ENCODE results near the gene SLC9A9.

The SLC9A9 gene

DNA sequence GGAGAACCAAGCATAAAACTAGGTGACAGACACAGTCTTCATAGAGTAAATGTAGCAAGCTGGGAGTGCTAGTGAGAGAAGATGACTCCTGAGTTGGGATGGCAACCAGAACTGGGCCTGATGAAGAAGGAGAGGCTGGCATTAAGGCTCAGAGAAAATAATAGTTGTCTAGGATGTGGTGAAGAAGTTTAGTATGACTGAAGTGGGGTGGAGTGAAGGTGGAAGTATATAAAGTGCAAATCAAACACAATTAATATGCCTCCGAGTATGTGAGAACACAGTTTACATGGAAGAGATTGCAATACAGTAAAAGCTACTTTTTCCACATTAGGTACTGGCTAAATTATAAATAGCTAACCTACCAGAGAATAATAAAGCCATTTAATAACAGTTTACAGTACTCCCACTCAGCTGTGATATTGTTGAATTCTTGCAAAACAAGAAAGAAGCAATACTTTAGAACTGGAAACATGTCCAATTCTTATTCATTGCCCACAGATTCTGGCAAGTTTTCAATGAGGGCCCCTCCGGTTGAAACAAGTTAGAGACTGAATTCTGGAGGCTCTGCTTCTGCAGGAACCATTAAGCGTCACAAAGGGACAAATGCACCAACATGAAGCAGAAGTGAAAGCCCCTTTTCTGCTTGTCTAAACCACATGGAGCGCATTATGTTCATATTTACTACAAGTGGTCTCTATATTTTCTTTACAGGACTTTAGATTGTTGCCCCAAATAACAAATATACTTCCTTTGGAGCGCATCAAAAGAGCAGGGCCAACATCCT is 243.7 kb downstream of the SLC9A9 start:
- no peaks in the 10 kb centered on the region for H3K27me3 Mint-ChIP-seq
- ATAC-seq (no peak), DNase-seq (no peak)
- no peak overlapping the region for H3K27ac Mint-ChIP-seq
- no peak overlapping the region for H3K4me3 Mint-ChIP-seq
- H3K4me1 Mint-ChIP-seq = no peaks in the 10 kb centered on the region
- H3K9me3 Mint-ChIP-seq = no peaks in the 10 kb centered on the region

DNA sequence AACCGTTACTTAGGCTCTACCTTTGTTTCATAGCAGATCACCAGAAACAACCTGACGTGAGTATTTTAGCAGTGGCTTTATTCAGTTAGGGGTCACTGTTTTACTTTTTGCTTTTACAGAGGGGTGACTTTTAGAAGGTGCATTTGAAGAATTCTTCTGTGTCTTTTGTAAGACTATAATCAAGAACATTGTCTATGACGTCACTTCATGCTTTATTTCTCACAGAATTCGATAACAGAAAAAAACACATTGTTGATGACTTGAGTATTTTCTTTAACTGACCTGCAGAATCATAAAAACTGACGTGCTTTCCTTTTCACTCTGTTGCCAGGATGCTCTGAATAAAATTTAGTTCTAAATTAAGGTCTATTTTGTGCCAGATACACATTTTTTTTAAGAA is 244.5 kb downstream of the SLC9A9 start:
- H3K4me3 Mint-ChIP-seq = no peak overlapping the region
- DNase-seq (no peak), ATAC-seq (no peak)
- H3K9me3 Mint-ChIP-seq = no peaks in the 10 kb centered on the region
- H3K4me1 Mint-ChIP-seq = no peaks in the 10 kb centered on the region
- H3K27ac Mint-ChIP-seq = no peak overlapping the region
- H3K27me3 Mint-ChIP-seq = no peaks in the 10 kb centered on the region

DNA sequence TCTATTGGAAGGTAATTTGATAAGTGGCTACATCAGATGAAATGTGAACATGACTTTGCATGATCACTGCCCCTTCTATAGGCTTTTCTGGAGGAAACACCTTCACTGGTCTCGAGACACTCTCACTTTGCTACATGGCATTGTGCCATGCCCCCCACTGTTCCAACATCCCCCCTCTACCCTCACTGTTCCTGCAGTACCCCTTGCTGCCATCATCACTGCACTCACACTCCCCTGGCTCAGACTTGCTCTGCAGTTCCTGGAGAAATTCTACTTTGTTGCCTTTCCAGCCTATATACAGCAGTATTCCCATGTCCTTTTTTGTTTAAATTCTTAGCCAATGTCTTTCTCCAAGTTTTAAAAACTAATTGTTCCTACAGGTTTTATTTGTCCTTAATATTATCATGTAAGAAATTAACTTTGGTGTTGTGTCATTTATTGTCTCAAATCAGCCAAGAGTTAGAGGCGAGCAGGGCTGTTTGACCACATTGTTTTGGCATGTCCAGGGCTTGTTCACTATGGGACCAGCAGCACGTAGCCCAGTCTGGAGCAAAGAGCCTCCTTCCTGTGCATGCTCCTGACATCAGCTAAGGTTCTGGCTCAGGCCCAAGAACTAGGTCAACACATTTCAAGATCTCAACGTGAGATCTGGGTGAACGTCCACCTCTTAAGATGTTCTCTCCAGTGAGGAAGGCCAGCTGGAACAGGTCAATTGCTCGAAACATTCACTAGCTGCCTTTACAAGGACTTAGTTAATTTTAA is 246.4 kb downstream of the SLC9A9 start:
- peak overlapping the region in 1 of 2 donors; percentile 83 for H3K27ac Mint-ChIP-seq
- no peaks in the 10 kb centered on the region for H3K9me3 Mint-ChIP-seq
- no peak for ATAC-seq
- no peak overlapping the region for H3K4me3 Mint-ChIP-seq
- H3K4me1 Mint-ChIP-seq = no peaks in the 10 kb centered on the region
- DNase-seq = no peak
- no peaks in the 10 kb centered on the region for H3K27me3 Mint-ChIP-seq

DNA sequence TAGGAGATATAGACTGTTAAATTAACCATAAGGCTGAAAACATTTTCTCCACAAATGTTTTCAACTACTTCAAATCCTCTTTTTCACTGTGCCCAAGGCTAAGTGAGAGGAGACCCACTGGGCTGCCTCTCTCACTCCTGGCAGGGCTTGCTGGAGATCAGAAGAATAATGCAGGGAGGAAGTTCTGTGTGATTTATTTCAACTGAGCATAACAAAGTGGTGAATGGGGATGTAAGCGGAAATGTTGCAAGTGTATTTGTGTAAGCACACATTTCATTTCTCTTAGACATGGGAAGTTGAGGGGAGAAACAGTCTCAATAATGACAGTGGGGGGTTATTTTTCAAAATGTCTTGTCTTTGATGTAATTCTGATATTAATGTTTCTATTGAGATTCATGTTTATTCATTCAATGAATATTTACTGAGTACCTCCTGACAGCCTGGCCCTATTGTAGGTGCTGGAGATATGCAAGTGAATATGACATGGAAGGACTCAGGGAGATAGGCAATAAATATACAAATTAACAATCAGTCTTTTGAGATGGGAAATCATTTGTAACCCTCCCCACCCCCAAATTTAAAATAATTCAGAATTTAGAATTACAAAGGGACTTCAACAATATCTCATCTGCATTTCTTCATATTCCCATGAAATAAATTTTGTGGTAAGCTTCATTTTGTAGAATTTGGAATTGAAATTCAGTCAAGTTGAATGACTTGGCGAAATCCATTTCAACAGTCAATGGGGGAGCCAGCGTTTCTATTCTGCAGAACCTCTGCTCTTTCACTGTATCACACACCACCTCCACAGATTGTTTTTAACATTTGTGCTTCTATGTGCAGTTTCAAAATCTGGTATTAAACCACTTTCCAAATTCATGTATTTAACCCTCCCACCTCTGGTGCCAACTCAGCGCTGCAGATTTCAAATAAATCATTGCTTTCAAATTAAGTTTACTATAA is 247.2 kb downstream of the SLC9A9 start:
- no peak overlapping the region for H3K4me3 Mint-ChIP-seq
- no peaks in the 10 kb centered on the region for H3K9me3 Mint-ChIP-seq
- no peaks in the 10 kb centered on the region for H3K27me3 Mint-ChIP-seq
- no peak for DNase-seq
- no peak overlapping the region for H3K27ac Mint-ChIP-seq
- no peak for ATAC-seq
- no peaks in the 10 kb centered on the region for H3K4me1 Mint-ChIP-seq

DNA sequence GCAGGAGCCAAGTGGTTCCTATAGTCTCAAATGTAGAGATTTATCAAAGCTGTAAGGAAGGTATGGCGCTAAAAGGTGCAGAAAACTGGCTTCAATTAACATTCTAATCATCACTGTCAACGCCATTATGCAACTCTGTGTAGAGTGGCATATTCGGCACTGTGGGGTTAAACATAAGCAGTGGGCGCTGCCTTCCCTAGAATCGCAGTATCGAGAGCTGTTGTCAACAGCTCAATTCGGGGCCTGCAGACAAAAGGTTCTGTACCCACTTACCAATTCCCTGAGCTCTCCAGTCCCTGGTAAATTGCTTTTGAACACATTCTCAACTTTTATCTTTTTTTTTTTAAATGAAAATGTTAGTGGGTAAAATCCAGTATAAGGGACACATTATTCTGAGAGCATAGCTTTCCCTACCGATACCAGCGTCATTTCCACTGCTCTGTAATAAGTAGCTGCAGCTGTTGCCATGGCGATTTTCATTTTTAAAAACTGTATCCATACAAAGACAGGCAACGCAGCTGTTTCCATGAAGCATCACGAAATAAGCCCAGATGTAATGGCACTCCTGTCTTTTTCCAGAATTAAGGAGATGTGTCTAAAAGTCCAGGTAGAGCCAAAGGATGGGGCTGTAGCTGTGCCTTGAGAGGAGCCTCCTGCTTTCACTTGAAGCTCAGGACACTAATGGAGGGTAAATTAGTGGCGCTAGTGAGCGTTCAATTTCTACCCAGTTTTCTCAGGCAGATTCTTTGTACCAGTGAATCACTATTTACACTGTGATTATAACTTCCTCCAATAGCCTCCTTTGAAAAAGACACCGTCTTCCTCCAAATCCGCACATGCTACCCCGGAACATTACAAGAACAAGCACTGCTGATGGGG is 250.3 kb downstream of the SLC9A9 start:
- H3K4me3 Mint-ChIP-seq = no peak overlapping the region
- H3K27me3 Mint-ChIP-seq = no peaks in the 10 kb centered on the region
- H3K27ac Mint-ChIP-seq = no peak overlapping the region
- no peaks in the 10 kb centered on the region for H3K4me1 Mint-ChIP-seq
- DNase-seq (no peak), ATAC-seq (no peak)
- H3K9me3 Mint-ChIP-seq = no peaks in the 10 kb centered on the region

DNA sequence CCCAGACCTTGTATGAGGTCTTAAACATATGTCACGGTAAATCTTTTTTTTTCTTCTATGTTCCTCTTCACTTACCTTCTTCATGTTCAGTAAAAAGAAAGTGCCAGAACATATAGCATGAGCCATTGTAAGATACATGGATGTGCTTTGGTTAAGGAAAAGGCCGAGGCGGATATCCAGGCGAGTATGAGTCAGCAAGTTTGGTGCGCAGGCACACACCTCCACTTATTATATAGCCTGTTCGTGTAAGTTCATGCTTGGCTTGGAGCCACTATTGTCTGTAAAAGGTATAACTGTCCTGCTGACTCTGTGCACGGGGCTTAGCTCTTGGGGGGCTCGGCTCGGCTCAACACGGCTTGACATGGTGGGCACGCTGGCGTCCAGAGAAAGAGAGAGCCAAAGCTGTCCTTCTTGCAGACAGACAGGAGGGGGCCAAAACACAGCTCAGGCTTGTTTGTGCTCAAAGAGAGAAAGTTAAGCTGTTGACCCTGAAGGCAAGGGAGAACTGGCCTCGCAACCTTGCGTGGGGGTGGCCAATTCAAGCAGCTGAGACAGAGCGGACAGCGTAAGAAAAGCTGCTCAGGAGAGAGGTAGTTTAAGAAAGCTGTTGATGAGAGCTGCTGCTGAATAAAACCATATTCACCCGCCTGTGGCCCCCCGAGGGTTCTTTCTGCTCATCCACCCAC is 251.2 kb downstream of the SLC9A9 start:
- Mint-ChIP-seq H3K27ac (no peak overlapping the region), H3K9me3 (no peaks in the 10 kb centered on the region), H3K27me3 (no peaks in the 10 kb centered on the region), H3K4me1 (no peaks in the 10 kb centered on the region), H3K4me3 (no peak overlapping the region)
- ATAC-seq (no peak), DNase-seq (no peak)

DNA sequence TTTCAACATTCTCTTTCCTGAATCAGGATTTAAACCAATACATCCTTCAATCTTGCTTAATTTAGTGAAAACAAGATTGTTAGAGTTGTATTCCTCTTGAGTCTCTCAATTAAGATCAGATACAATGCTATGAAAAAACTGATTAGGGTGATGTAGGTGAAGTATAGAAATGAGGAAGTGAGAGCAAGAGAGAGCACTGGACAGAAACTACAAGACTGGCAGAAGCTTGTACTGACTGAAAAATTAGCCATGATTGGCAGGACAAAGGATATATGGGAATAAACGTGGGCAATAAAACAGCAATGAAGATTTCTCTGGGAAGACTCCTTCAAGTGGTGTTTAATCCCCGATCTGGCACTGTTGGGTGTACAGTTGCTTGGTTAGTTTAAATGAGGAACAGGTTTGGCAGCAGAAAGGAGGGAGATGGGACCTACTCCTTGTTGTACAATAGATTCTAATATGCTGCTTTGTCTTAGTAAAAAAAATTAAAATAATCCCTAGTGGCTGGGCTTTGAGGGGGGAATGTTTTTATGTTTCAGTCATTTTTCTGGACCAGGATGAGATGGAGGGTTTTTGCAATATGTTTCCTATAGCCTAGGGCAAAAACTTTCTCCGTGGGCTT is 252.7 kb downstream of the SLC9A9 start:
- DNase-seq = no peak
- peak overlapping the region in 1 of 2 donors; percentile 29 for H3K27ac Mint-ChIP-seq

DNA sequence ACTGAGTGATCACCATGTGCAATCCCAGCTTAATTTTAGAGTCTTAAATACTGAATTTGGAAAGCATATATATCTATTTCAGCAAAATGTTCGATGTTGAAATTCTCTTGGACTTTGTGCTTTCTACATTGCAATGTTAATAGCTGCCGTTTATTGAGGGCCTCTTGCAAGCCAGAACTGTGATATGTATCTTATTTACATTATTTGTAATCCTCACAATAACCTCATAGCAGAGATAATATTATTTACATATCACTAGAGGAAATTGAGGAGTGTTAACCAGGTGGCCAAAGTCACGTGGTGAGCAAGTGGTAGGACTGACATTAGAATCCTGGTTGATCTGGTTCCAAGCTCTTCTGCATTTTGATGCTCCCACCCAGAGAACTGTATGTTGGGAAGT is 254.1 kb downstream of the SLC9A9 start:
- Mint-ChIP-seq H3K9me3 (no peaks in the 10 kb centered on the region), H3K27ac (no peak overlapping the region), H3K27me3 (no peaks in the 10 kb centered on the region), H3K4me1 (no peaks in the 10 kb centered on the region), H3K4me3 (no peak overlapping the region)
- no peak for ATAC-seq
- DNase-seq = no peak

More for the DNA sequence above, 252.7 kb downstream of the SLC9A9 start:
- no peaks in the 10 kb centered on the region for H3K4me1 Mint-ChIP-seq
- no peak for ATAC-seq
- H3K9me3 Mint-ChIP-seq = no peaks in the 10 kb centered on the region
- H3K4me3 Mint-ChIP-seq = no peak overlapping the region
- H3K27me3 Mint-ChIP-seq = no peaks in the 10 kb centered on the region

DNA sequence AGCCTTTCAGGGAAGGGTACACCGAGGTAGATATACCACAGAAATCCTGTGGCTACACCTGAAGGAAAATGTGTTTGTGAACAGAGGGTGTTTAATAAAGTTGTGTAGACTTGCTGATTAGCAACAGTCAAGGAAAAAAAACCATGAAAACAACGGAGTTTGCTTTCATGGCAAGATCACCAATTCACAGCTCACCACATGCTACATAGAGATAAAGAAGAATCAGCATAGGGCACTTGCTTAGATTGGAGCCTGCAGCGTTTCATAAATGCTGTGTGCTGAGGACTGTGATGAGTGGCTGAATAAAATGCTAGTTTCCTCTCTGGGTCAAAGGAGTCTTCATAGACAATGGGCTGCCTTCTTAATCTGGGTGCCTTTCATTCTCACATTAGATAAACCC is 257.6 kb downstream of the SLC9A9 start:
- no peak for DNase-seq
- Mint-ChIP-seq H3K4me3 (no peak overlapping the region), H3K9me3 (no peaks in the 10 kb centered on the region), H3K27me3 (no peaks in the 10 kb centered on the region), H3K4me1 (peaks cover 7% of the 10 kb centered on the region), H3K27ac (peak overlapping the region in 1 of 2 donors; percentile 56)
- no peak for ATAC-seq

DNA sequence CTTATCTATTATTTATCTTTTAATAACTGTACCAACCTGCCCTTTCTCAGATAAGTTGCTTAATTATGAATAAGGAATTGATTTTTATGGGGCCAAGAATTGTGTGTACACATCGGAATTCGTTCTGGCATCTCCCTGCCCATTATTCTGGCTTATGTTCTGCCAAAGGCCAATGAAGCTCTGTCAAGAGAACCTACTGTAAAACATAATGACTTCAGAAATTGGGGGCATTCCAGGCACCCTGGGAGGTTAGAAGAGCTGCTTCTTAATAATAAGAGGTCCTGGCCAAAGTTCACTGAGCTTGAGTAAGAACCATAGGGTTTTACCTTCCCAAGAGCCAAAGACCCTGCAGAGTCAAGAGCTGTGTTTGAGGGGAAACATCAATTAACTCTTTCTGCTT is 261.7 kb downstream of the SLC9A9 start:
- Mint-ChIP-seq H3K27ac (no peak overlapping the region), H3K4me3 (no peak overlapping the region), H3K4me1 (peaks cover 11% of the 10 kb centered on the region), H3K27me3 (no peaks in the 10 kb centered on the region), H3K9me3 (no peaks in the 10 kb centered on the region)
- DNase-seq (no peak), ATAC-seq (no peak)

DNA sequence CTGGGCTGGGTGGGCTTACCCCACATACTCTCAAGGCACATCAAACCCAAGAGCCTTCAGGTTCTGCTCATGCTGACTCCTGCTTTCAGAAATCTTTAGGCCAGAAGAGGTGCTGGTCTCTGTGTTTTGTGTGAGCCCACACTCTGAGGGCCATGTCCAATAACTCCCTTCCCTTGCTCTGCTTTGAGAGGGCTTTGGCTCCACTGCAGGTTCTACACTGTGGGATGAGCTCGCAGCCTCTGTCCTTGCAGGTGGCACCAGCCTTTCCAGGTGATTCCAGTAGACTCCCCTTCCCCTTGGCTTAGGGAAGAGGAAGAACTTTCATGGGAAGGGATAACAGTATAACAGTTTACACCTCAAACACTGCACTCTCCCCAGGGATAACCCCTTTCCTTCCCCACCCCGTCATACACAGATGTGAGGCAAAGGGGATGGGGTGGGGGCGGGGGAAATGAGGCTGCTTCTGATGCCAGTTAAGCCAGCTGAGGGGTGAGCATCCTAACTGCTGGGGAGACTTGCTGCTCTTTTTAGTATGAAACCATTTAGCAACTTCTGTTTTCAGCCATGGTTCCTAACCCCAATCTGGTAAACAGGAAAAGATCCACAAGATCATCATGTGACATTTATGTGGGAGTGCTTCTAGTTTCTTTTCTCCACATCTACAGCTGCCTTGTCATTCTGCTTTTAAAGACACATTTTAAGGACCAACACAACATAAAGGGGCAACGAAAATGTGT is 262.4 kb downstream of the SLC9A9 start:
- DNase-seq (peak in 1 of 2 donors; percentile 18), ATAC-seq (peak; percentile 76)
- Mint-ChIP-seq H3K4me3 (peak overlapping the region in 1 of 2 donors; percentile 8), H3K9me3 (no peaks in the 10 kb centered on the region), H3K27me3 (no peaks in the 10 kb centered on the region), H3K4me1 (peaks cover 11% of the 10 kb centered on the region), H3K27ac (peak overlapping the region in 1 of 2 donors; percentile 60)

DNA sequence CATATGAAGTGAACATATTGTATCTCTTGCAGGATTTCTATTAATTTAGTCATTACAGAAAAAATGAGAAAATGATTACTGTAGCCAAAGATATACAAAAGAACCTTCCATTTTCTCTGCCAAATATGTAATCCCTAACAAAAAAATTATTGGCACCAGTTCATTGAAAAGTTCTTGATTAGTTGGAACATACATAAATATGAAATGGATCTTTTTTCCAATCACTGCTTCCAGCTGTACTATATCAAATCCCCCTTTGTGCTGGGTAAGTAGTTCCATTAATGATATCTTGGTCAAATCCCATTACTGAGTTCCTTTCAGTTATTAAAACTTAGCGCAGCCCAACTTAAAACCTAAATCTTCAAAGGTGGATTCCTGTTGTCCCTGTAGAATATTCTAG is 263.8 kb downstream of the SLC9A9 start:
- H3K27ac Mint-ChIP-seq = no peak overlapping the region
- no peaks in the 10 kb centered on the region for H3K27me3 Mint-ChIP-seq
- no peaks in the 10 kb centered on the region for H3K9me3 Mint-ChIP-seq
- ATAC-seq (no peak), DNase-seq (no peak)
- H3K4me3 Mint-ChIP-seq = no peak overlapping the region
- H3K4me1 Mint-ChIP-seq = peaks cover 11% of the 10 kb centered on the region

DNA sequence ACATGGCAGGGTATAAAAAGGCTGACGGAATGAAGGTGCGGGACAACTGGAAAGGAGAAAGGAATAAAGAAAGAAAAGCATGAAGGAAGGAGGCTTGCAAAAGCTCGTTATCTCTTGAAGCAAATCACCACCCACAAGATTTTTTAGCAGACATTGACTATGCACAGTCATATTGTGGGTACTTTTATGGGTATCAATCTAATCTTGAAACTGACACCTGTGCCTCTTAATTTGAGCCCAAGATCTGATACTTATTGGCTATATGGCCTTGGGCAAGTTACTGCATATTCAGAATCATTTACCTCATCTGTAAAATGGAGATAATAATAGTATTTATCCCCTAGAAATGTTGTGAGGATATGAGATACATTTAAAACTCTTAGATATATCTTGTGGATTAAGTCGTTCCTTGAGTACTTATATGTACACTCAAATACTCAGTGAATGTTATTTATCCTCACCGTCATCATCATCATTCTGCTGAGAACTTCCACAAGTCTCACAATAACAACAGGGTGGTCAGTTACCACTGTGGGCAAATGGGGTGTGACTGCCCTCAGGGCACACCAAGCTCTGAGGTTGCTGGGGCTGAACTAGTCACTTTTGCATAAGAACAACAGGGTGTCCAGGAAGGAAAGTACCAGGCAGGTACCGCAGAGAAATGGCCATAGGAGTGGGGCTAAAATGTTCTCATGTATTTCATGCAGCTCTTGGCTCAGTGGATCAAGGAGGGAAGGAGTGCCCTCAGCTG is 266.1 kb downstream of the SLC9A9 start:
- Mint-ChIP-seq H3K27ac (peak overlapping the region; percentile 54 to 63), H3K9me3 (no peaks in the 10 kb centered on the region), H3K4me1 (peaks cover 11% of the 10 kb centered on the region), H3K27me3 (no peaks in the 10 kb centered on the region), H3K4me3 (no peak overlapping the region)
- DNase-seq = no peak
- ATAC-seq = peak; percentile 36

Data from stimulated activated naive CD8-positive, alpha-beta T cell treated with anti-CD3 and anti-CD28 coated beads, Interleukin-15, amount 100 ng/mL, for 72 hours (primary cell).